HG02981 (cell line): ENCODE measurements around the gene SPON1.
"Not testable (repeated sequence)": the region's sequence is repeated elsewhere in the genome, so short reads cannot be mapped to it uniquely, and the experiment has no call there.

Experiments used
- ATAC-seq: cut with Tn5 transposase; IDR thresholded peaks from one replicate; pipeline ENCODE4 v1.9.1; 2021; ENCODE audit warnings: mild to moderate bottlenecking, moderate library complexity; ENCODE audit not compliant: unreplicated experiment

The SPON1 gene

GRCh38 chr11:14029971-14030920, 67.7 kb downstream of the SPON1 start:
- no peak for ATAC-seq

DNA sequence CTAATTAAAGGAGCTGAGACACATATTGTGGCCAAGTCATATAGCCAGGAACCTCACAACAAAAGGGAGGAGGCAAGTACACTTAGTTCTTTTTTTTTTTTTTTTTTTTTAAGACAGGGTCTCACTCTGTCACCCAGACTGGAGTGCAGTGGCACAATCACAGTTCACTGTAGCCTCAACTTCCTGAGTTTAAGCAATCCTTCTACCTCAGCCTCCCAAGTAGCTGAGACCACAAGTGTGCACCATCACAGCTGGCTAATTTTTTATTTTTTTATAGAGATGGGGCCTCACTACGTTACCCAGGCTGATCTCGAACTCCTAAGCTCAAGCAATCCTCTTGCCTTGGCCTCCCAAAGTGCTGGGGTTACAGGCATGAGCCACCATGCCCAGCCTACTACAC, 73.0 kb downstream of the SPON1 start:
- ATAC-seq = not testable (repeated sequence)

- no peak for ATAC-seq
These were observed 73.9 kb downstream of the SPON1 start for GRCh38 chr11:14036469-14036868.

- ATAC-seq = no peak
These were observed 78.5 kb downstream of the SPON1 start for GRCh38 chr11:14041040-14041439.

DNA sequence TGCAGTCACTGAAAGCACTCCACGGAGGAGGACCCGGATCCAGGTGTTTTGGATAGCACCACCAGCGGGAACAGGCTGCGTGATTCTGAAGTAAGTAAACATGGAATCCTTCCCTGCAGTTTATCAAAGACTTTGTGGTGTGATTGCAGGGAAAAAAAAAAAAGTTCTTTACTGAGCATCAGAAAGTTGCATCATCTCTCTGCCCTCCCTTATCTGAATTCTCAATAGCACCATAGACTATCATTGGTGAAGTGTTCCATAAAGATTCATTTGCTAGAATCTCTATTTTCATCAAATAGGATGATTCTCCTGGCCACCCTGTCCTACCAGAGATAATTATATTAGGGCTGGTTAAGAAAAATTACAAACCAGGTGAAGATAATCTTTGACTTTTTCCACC, 79.0 kb downstream of the SPON1 start:
- ATAC-seq = no peak

- no peak for ATAC-seq
These were observed 80.4 kb downstream of the SPON1 start for GRCh38 chr11:14042686-14043465.

- ATAC-seq = no peak
These were observed 82.4 kb downstream of the SPON1 start for GRCh38 chr11:14044916-14045315.

DNA sequence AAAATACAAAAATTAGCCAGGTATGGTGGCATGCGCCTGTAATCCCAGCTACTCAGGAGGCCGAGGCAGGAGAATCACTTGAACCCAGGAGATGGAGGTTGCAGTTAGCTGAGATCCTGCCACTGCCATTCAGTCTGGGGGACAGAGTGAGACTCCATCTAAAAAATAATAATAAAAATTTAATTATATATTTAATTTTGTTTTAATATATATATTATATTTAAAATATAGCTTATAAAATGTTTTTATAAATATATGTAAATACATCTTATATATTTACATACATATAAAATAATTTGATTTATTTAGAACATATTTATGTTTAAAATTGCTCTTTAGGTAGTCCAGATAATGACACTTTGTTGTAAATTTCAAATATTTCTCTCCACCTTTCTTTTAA, 82.9 kb downstream of the SPON1 start:
- no peak for ATAC-seq

DNA sequence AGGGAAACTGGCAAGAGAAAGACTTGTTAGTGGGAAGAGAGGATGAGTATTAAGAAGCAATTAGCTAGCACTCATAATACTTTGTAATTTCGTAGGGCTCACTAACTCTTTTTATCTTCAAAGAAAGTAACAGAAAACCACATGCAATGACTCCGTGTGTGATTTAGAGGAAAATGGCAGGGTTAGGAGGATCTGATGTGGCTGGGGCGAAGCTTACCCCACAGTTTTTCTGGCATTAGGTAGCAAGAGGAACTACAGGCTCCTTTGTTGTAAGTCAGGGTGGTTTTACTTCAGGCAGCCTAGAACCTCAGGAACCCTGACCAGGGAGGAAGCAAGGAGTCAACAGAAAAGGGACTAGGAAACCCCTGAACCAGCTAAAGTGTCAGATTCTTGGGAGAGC, 89.7 kb downstream of the SPON1 start:
- no peak for ATAC-seq

GRCh38 chr11:14054116-14055107, 91.9 kb downstream of the SPON1 start:
- no peak for ATAC-seq

DNA sequence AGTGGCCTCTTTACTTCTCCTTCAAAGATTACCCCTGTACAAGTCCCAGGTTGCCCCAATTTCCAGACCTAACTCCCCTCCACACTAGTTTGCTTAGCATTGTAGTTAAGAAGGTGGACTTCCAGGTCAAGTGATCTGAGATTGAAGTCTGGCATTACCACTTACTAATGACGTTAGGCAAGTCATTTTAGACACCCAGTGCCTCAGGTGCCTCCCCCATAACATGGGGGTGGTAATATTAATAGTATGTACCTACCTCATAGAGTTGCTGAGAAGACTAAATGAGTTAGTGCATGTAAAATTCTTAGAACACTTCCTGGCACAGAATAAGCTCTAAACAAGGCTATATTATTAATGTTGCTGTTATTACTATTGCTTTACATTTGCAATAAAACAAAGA, 93.4 kb downstream of the SPON1 start:
- no peak for ATAC-seq

GRCh38 chr11:14058061-14058460, 95.5 kb downstream of the SPON1 start:
- ATAC-seq = no peak

GRCh38 chr11:14059491-14059890, 97.0 kb downstream of the SPON1 start:
- no peak for ATAC-seq

GRCh38 chr11:14061721-14062120, 99.2 kb downstream of the SPON1 start:
- no peak for ATAC-seq

DNA sequence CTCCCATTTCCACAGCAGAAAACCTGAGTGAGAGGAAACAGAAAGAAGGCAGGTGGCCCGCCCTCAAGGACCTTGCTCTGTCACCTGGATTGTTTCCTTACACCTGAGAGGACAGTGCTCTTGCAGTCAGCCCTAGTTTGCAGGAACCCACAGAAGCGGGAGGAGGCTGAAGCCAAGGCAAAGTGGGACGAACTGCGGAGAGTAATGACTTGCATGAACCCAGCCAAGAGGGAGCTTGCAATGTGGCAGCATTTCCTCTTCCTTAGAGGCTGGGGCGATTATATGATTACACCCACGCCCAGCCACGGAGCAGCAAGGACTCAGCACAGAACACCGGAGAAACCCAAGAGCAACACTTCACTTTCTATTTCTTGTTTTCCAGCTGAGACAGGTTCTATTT, 102.6 kb downstream of the SPON1 start:
- no peak for ATAC-seq

DNA sequence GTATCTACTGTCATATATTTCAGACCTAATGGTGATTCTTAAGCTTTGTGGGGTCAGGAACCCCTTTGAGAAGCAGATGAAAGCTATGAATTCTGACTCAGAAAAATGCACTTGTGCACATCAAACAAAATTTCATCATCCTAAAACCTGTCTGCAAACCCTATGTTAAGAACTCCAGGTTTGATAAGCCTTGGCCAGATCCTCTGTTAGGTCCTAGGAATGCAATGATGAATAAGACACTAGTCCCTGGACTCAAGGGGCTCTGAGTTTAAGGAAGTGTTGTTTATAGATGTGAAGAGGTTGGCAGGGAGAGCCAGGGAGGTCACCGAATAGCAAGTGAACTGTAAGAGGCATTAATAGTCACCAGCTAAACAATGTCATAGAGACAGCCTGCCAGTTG, 103.2 kb downstream of the SPON1 start:
- no peak for ATAC-seq

DNA sequence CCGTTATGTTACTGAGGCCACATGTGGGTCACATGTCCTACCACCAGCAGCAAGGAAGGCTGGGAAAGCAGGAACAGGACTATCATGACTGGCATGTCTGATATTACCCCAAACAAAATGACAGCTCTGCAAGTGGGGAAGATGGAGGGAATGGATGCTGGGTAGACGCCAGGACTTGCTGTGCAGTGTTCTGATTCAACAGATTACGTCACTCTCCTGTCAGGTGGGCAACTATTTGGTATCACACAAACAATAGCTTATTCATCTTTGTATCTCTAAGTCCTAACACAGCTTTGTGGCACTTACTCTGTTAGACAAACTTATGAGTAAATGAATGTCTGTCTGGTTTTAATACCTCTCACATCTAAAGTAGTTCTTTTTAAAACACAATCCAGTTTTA, 105.2 kb downstream of the SPON1 start:
- ATAC-seq = no peak

DNA sequence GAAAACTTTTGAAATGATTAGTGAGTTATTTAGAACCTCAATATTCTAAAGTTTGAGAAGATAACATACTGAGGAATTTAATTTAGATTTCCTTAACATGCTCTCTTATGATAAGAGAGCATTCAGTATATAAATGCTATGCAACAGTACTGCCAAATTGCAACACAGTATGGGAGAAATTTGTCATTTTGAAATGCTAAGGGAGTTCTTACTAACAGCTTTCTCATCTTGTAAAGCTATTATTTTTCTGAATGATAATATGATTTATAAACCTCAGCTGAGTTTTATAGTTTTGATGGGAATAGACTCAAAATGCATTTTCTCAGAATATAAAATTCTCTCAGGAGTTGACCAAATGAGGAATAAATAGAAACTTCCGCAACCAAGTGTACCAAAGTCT, 108.4 kb downstream of the SPON1 start:
- ATAC-seq = no peak

- ATAC-seq = no peak
These were observed 111.4 kb downstream of the SPON1 start for GRCh38 chr11:14073849-14074476.
